ENCODE data around the gene B3GNT8.

B3GNT8 gene

GRCh38 chr19:41402010-41402409 lies 25.2 kb downstream of the B3GNT8 start:
- no peak for DNase-seq (ENCODE audit: low spot score)
- in situ Hi-C loops (cut with MboI; ENCODE audit: low pct_unique_long_range_greater_than_20kb, low sequenced_read_pairs, unreplicated experiment): no loop called here
- TF ChIP-seq, protein P1, sequence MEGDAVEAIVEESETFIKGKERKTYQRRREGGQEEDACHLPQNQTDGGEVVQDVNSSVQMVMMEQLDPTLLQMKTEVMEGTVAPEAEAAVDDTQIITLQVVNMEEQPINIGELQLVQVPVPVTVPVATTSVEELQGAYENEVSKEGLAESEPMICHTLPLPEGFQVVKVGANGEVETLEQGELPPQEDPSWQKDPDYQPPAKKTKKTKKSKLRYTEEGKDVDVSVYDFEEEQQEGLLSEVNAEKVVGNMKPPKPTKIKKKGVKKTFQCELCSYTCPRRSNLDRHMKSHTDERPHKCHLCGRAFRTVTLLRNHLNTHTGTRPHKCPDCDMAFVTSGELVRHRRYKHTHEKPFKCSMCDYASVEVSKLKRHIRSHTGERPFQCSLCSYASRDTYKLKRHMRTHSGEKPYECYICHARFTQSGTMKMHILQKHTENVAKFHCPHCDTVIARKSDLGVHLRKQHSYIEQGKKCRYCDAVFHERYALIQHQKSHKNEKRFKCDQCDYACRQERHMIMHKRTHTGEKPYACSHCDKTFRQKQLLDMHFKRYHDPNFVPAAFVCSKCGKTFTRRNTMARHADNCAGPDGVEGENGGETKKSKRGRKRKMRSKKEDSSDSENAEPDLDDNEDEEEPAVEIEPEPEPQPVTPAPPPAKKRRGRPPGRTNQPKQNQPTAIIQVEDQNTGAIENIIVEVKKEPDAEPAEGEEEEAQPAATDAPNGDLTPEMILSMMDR (IDR thresholded peaks at IDR 0.05; ENCODE audit: extremely low read depth, insufficient read depth, missing control alignments): no peak

- no peak for DNase-seq (ENCODE audit: low spot score)
- TF ChIP-seq, protein P1 (IDR thresholded peaks at IDR 0.05; ENCODE audit: extremely low read depth, insufficient read depth, missing control alignments): no peak
- in situ Hi-C loops (cut with MboI; ENCODE audit: low pct_unique_long_range_greater_than_20kb, low sequenced_read_pairs, unreplicated experiment): no loop called here
Measured at GRCh38 chr19:41401483-41401882, 25.7 kb downstream of the B3GNT8 start.

GRCh38 chr19:41399525-41399924 lies 27.6 kb downstream of the B3GNT8 start:
- in situ Hi-C loops (cut with MboI; ENCODE audit: low pct_unique_long_range_greater_than_20kb, low sequenced_read_pairs, unreplicated experiment): no loop called here
- no peak for DNase-seq (ENCODE audit: low spot score)
- TF ChIP-seq, protein P1 (IDR thresholded peaks at IDR 0.05; ENCODE audit: extremely low read depth, insufficient read depth, missing control alignments): no peak

DNA sequence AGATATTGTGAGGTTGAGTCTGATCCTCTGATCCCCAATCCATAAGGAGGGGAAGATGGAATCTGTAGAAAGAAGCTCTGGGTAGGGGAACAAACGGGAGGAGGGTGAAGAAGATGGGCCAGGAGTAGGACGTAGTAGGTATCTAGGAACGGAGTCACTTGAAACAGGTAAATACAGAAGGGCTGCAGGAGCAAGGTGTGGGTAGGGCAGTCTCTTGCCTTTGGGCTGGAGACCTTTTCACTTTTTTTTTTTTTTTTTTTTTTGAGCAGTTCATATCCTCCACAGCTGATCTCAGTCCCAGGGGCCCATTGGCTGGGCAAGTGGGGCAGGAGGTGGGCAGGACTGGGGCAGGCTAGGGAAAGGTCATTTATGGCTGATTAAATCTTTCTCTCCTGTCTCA lies 28.1 kb downstream of the B3GNT8 start:
- no peak for DNase-seq (ENCODE audit: low spot score)
- TF ChIP-seq, protein P1 (IDR thresholded peaks at IDR 0.05; ENCODE audit: extremely low read depth, insufficient read depth, missing control alignments): no peak
- in situ Hi-C loops (cut with MboI; ENCODE audit: low pct_unique_long_range_greater_than_20kb, low sequenced_read_pairs, unreplicated experiment): no loop called here

DNA sequence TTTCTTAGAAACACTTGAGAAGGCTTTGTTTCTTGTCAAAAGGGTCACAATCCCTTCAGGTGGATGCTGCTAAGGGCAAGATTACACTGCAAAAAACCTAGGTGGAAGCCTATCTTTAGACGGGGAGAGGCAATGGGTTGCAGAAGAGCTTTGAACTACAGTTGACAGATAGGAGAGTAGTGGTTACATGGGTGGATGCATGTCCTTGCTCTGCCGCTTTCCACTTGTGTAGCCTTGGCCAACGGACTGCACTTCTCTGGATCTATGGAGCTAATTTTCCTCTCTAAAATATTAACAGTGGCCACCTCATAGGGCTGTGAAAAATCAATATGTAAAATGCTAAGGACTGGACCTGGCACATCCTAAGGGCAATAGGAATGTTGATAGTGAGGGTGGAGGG lies 28.6 kb downstream of the B3GNT8 start:
- TF ChIP-seq, protein P1 (IDR thresholded peaks at IDR 0.05; ENCODE audit: extremely low read depth, insufficient read depth, missing control alignments): no peak
- DNase-seq (ENCODE audit: low spot score): no peak
- in situ Hi-C loops (cut with MboI; ENCODE audit: low pct_unique_long_range_greater_than_20kb, low sequenced_read_pairs, unreplicated experiment): no loop called here

DNA sequence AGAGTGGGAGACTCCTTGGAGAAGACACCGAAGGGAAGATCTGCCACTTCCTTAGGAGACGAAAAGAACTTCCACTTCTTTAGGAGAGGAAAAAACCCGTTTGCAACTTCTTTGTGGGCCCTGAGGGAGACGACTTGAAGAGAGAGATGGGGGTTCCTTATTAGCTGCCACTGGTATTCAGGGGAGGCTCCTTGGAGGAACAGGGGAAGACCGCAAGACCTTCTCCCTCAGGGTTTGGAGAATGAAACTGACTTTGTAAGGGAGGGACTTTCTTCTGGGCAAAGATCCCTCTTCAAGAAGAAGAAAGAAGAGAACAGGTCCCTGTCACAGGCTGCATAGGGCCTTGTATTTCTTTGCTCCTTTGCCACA lies 29.1 kb downstream of the B3GNT8 start:
- TF ChIP-seq, protein P1 (IDR thresholded peaks at IDR 0.05; ENCODE audit: extremely low read depth, insufficient read depth, missing control alignments): no peak
- no peak for DNase-seq (ENCODE audit: low spot score)
- in situ Hi-C loops (cut with MboI; ENCODE audit: low pct_unique_long_range_greater_than_20kb, low sequenced_read_pairs, unreplicated experiment): no loop called here
